ENCODE measurements around the gene ZNF268.

The ZNF268 gene

GRCh38 chr12:133204264-133204603 lies 22.9 kb downstream of the ZNF268 start:
- DNase-seq (ENCODE audit: low read depth): no peak
- no peak for TF ChIP-seq CTCF (conservative IDR thresholded peaks at IDR 0.05; ENCODE audit: low read depth, low read length)
- H3K4me3 ChIP-seq (ENCODE audit: low read length): no peak overlapping the region

GRCh38 chr12:133206390-133206789 lies 25.1 kb downstream of the ZNF268 start:
- no peak for DNase-seq (ENCODE audit: low read depth)
- H3K4me3 ChIP-seq (ENCODE audit: low read length): no peak overlapping the region
- TF ChIP-seq CTCF (conservative IDR thresholded peaks at IDR 0.05; ENCODE audit: low read depth, low read length): no peak

GRCh38 chr12:133215724-133216123 lies 34.4 kb downstream of the ZNF268 start:
- no peak for DNase-seq (ENCODE audit: low read depth)
- TF ChIP-seq CTCF (conservative IDR thresholded peaks at IDR 0.05; ENCODE audit: low read depth, low read length): no peak
- H3K4me3 ChIP-seq (ENCODE audit: low read length): no peak overlapping the region

GRCh38 chr12:133217219-133217618 lies 35.9 kb downstream of the ZNF268 start:
- no peak overlapping the region for H3K4me3 ChIP-seq (ENCODE audit: low read length)
- TF ChIP-seq CTCF (conservative IDR thresholded peaks at IDR 0.05; ENCODE audit: low read depth, low read length): no peak
- no peak for DNase-seq (ENCODE audit: low read depth)

- no peak for DNase-seq (ENCODE audit: low read depth)
- no peak overlapping the region for H3K4me3 ChIP-seq (ENCODE audit: low read length)
- TF ChIP-seq CTCF (conservative IDR thresholded peaks at IDR 0.05; ENCODE audit: low read depth, low read length): no peak
Measured at GRCh38 chr12:133220521-133220920, 39.2 kb downstream of the ZNF268 start.

- TF ChIP-seq CTCF (conservative IDR thresholded peaks at IDR 0.05; ENCODE audit: low read depth, low read length): no peak
- no peak for DNase-seq (ENCODE audit: low read depth)
- no peak overlapping the region for H3K4me3 ChIP-seq (ENCODE audit: low read length)
Measured at GRCh38 chr12:133221241-133221640, 39.9 kb downstream of the ZNF268 start.

- H3K4me3 ChIP-seq (ENCODE audit: low read length): no peak overlapping the region
- no peak for TF ChIP-seq CTCF (conservative IDR thresholded peaks at IDR 0.05; ENCODE audit: low read depth, low read length)
- no peak for DNase-seq (ENCODE audit: low read depth)
Measured at GRCh38 chr12:133222211-133222610, 40.9 kb downstream of the ZNF268 start.
